Body of pancreas (tissue), 4 donors: ENCODE data around the gene MICU2. TPM values are rescaled to one million over a fixed set of nuclear protein-coding genes. Genes with fewer than 3 reads are reported as not detected.

Source experiments
- ATAC-seq: fragments of 150-250 bp; one replicate; pipeline ENCODE4 v1.9.1; 2016
- DNase-seq, 4 donors: peaks; one replicate each; pipeline ENCODE4 v3.0.0-alpha.2; 2019
- H3K27ac ChIP-seq, 4 donors: fragments of 200-600 bp; sonication (generic); 1 replicate in 3 of 4; 2 replicates in 1 of 4; pipeline versions ENCODE4 v1.5.1 to v1.6.1; 2016 to 2019; ENCODE audit warnings: mild to moderate bottlenecking in 1 of 4, mixed read lengths in 1 of 4, moderate library complexity in 1 of 4
- H3K27me3 ChIP-seq, 2 donors: fragments of 200-600 bp; sonication (generic); one replicate each; pipeline ENCODE4 v1.6.0; 2016; ENCODE audit warnings: mild to moderate bottlenecking in 1 of 2
- H3K36me3 ChIP-seq, 2 donors: fragments of 200-600 bp; sonication (generic); replicated peaks in 1 of 2; 2 replicates each; pipeline ENCODE4 v1.5.1; 2016; ENCODE audit warnings: low read depth in 2 of 2; ENCODE audit not compliant: insufficient read depth in 1 of 2
- H3K4me1 ChIP-seq: fragments of 200-600 bp; sonication (generic); one replicate; pipeline ENCODE4 v1.6.0; 2016
- H3K4me3 ChIP-seq, 2 donors: fragments of 200-600 bp; sonication (generic); 1 replicate in 1 of 2; 2 replicates in 1 of 2; pipeline ENCODE4 v1.5.1; 2016 to 2019
- H3K9me3 ChIP-seq, 3 donors: fragments of 200-600 bp; sonication (generic); 1 replicate in 2 of 3; 2 replicates in 1 of 3; pipeline ENCODE4 v1.5.1; 2016
- CTCF ChIP-seq, 7 experiments: fragments of 450-650 bp in 4 of 7; fragments of 200-600 bp in 3 of 7; sonication (generic) in 3 of 7; IDR thresholded peaks; one replicate each; pipeline ENCODE4 v1.5.1; 2016 to 2019; ENCODE audit warnings: antibody characterized with exemption in 7 of 7
- POLR2A ChIP-seq, 3 donors: fragments of 450-650 bp; IDR thresholded peaks; one replicate each; pipeline ENCODE4 v1.6.1; 2016; ENCODE audit warnings: antibody characterized with exemption in 3 of 3, mild to moderate bottlenecking in 2 of 3
- WGBS, 2 donors: methylation state at CpG; one replicate each; pipeline ENCODE4 v1.1.5; 2017; 5-methylcytosine and 5-hydroxymethylcytosine counted together
- intact Hi-C: fragments of 100-400 bp; cut with DNase I; formaldehyde crosslinking; loops from one replicate; pipeline ENCODE4 v1.15.1; 2023
- total RNA-seq, 2 donors: library from RNA; depleted of rRNA; stranded (reverse); fragments of >200 nt; gene quantifications; one replicate each; pipeline ENCODE4 v1.1.0, GENCODE V29; 2016

MICU2 gene
- total RNA-seq, 2 donors from 2014 or later, result 31.6 to 62.6 TPM

GRCh38 chr13:21486322-21486721 is 117.6 kb downstream of the MICU2 start:
- peaks cover 0 to 20% (median 0%) of the 10 kb centered on the region in 3 donors for H3K9me3 ChIP-seq
- no peak overlapping the region for H3K4me3 ChIP-seq
- intact Hi-C loops, result no loop called here
- TF ChIP-seq CTCF (IDR thresholded peaks at IDR 0.05) (no peak), POLR2A (IDR thresholded peaks at IDR 0.05) (no peak)
- ATAC-seq, result no peak
- no peak for DNase-seq
- no peak overlapping the region for H3K27ac ChIP-seq
- no peaks in the 10 kb centered on the region for H3K4me1 ChIP-seq
- no peaks in the 10 kb centered on the region for H3K27me3 ChIP-seq
- peaks cover 0 to 3% of the 10 kb centered on the region in 2 donors for H3K36me3 ChIP-seq
- 95 to 96% methylated on average over 4 of the region's 4 CpGs for WGBS, 2 donors

GRCh38 chr13:21483748-21484147 is 120.2 kb downstream of the MICU2 start:
- ATAC-seq, result no peak
- 80 to 85% methylated on average over 23 to 24 of the region's 24 CpGs for WGBS, 2 donors
- TF ChIP-seq CTCF (IDR thresholded peaks at IDR 0.05), result no peak
- no peak for TF ChIP-seq POLR2A (IDR thresholded peaks at IDR 0.05)
- H3K27me3 ChIP-seq, result no peaks in the 10 kb centered on the region
- DNase-seq, result no peak
- no peaks in the 10 kb centered on the region for H3K36me3 ChIP-seq
- intact Hi-C loops, result loop anchor here (5.0 kb wide), 1 partner anchor 376 kb away; no protein-coding TSS in a partner anchor
- H3K4me3 ChIP-seq, result no peak overlapping the region
- H3K9me3 ChIP-seq, result peaks cover 0 to 20% (median 0%) of the 10 kb centered on the region in 3 donors
- no peak overlapping the region for H3K27ac ChIP-seq
- H3K4me1 ChIP-seq, result peaks cover 5% of the 10 kb centered on the region

- Histone ChIP-seq H3K27ac (no peak overlapping the region), H3K9me3 (no peaks in the 10 kb centered on the region), H3K4me3 (no peak overlapping the region), H3K27me3 (no peaks in the 10 kb centered on the region), H3K36me3 (no peaks in the 10 kb centered on the region), H3K4me1 (peaks cover 5% of the 10 kb centered on the region)
- DNase-seq (no peak), ATAC-seq (no peak)
- no peak for TF ChIP-seq POLR2A (IDR thresholded peaks at IDR 0.05)
- no peak for TF ChIP-seq CTCF (IDR thresholded peaks at IDR 0.05)
- intact Hi-C loops, result loop anchor here (5.0 kb wide), 1 partner anchor 374 kb away; no protein-coding TSS in a partner anchor
- 26 to 30% methylated on average over 6 of the region's 6 CpGs for WGBS, 2 donors
These were observed 122.6 kb downstream of the MICU2 start for GRCh38 chr13:21481359-21481758.

GRCh38 chr13:21478881-21479808 is 124.8 kb downstream of the MICU2 start:
- Histone ChIP-seq H3K9me3 (no peaks in the 10 kb centered on the region), H3K36me3 (no peaks in the 10 kb centered on the region), H3K4me1 (peaks cover 10% of the 10 kb centered on the region), H3K27me3 (no peaks in the 10 kb centered on the region), H3K27ac (no peak overlapping the region), H3K4me3 (no peak overlapping the region)
- ATAC-seq, result peak; percentile 59
- TF ChIP-seq POLR2A (IDR thresholded peaks at IDR 0.05) (no peak), CTCF (IDR thresholded peaks at IDR 0.05) (peak in 6 of 7 experiments; percentile 50 to 80 (median 74))
- 13% methylated on average over 8 of the region's 8 CpGs for WGBS, 2 donors
- intact Hi-C loops, result loop anchor here (10.0 kb wide), 1 partner anchor 184 kb away; no protein-coding TSS in a partner anchor
- DNase-seq, result peak; percentile 35 to 66 (median 44)
